HepG2 (cell line): ENCODE measurements around the gene CRYBA1. TPM values are rescaled to one million over a fixed set of nuclear protein-coding genes. Genes with fewer than 3 reads are reported as not detected.

ENCODE experiments used
- CENPX ChIP-seq: sonication (generic); formaldehyde crosslinking; IDR thresholded peaks from 2 replicates; pipeline ENCODE4 v1.9.0; 2021; ENCODE audit warnings: mild to moderate bottlenecking, missing genetic modification reagents, moderate library complexity
- DMAP1 ChIP-seq: IDR thresholded peaks from 2 replicates; pipeline ENCODE4 v1.6.1; 2016
- EED ChIP-seq: sonication (generic); formaldehyde crosslinking; IDR thresholded peaks from 2 replicates; pipeline ENCODE4 v1.5.0; 2020; ENCODE audit warnings: mild to moderate bottlenecking, missing genetic modification reagents
- GABPA ChIP-seq, 2 experiments: IDR thresholded peaks; 2 replicates each; pipeline ENCODE4 v1.6.1; 2011 to 2016; ENCODE audit warnings: low read depth in 2 of 2, low read length in 1 of 2, missing biosample characterization in 1 of 2, missing genetic modification characterization in 1 of 2
- HNF4G ChIP-seq, 2 experiments: sonication (generic) in 1 of 2; formaldehyde crosslinking in 1 of 2; IDR thresholded peaks; 2 replicates each; pipeline versions ENCODE4 v1.4.0 to v1.6.1; 2011 to 2020; ENCODE audit warnings: borderline replicate concordance in 2 of 2, low read depth in 2 of 2, mild to moderate bottlenecking in 2 of 2, low read length in 1 of 2, missing genetic modification reagents in 1 of 2, moderate library complexity in 1 of 2
- MED1 ChIP-seq: sonication (generic); formaldehyde crosslinking; IDR thresholded peaks from 2 replicates; pipeline ENCODE4 v1.4.0; 2020; ENCODE audit warnings: missing genetic modification reagents
- MTA3 ChIP-seq: sonication (generic); formaldehyde crosslinking; IDR thresholded peaks from 2 replicates; pipeline ENCODE4 v1.4.0; 2020; ENCODE audit warnings: missing genetic modification reagents
- NAIF1 ChIP-seq: sonication (generic); formaldehyde crosslinking; IDR thresholded peaks from 2 replicates; pipeline ENCODE4 v1.5.0; 2020; ENCODE audit warnings: mild to moderate bottlenecking, missing genetic modification reagents, borderline replicate concordance
- POLR2A ChIP-seq, 2 experiments: IDR thresholded peaks; 2 replicates each; pipeline ENCODE4 v1.6.1; 2011; ENCODE audit warnings: low read depth in 2 of 2, low read length in 2 of 2, mild to moderate bottlenecking in 1 of 2, moderate library complexity in 1 of 2; ENCODE audit not compliant: insufficient read depth in 1 of 2
- RBM39 ChIP-seq: fragments of 200-400 bp; formaldehyde crosslinking; IDR thresholded peaks from one replicate; pipeline ENCODE4 v1.6.1; 2018; ENCODE audit warnings: antibody characterized with exemption, mild to moderate bottlenecking, low read depth, low read length; ENCODE audit not compliant: poor library complexity, severe bottlenecking
- RFX3 ChIP-seq: IDR thresholded peaks from 2 replicates; pipeline ENCODE4 v1.6.1; 2016; ENCODE audit warnings: missing biosample characterization, missing genetic modification reagents
- THYN1 ChIP-seq: sonication (generic); formaldehyde crosslinking; IDR thresholded peaks from 2 replicates; pipeline ENCODE4 v1.8.1; 2023; ENCODE audit warnings: low read depth, mild to moderate bottlenecking, moderate library complexity, missing genetic modification reagents, borderline replicate concordance
- ZNF230 ChIP-seq: sonication (generic); formaldehyde crosslinking; IDR thresholded peaks from 2 replicates; pipeline ENCODE4 v1.4.0; 2020; ENCODE audit warnings: mild to moderate bottlenecking, missing genetic modification reagents
- ZNF263 ChIP-seq: sonication (generic); formaldehyde crosslinking; IDR thresholded peaks from 2 replicates; pipeline ENCODE4 v1.4.0; 2020; ENCODE audit warnings: missing genetic modification reagents
- ZNF33B ChIP-seq: sonication (generic); formaldehyde crosslinking; IDR thresholded peaks from 2 replicates; pipeline ENCODE4 v1.5.1; 2020; ENCODE audit warnings: mild to moderate bottlenecking, missing genetic modification reagents
- ZNF598 ChIP-seq: sonication (generic); formaldehyde crosslinking; IDR thresholded peaks from 2 replicates; pipeline ENCODE4 v1.5.1; 2020; ENCODE audit warnings: mild to moderate bottlenecking, missing genetic modification reagents, borderline replicate concordance
- ZNF670 ChIP-seq: sonication (generic); formaldehyde crosslinking; IDR thresholded peaks from 2 replicates; pipeline ENCODE4 v1.8.0; 2022; ENCODE audit warnings: mild to moderate bottlenecking, missing genetic modification reagents, borderline replicate concordance
- ZSCAN20 ChIP-seq: sonication (generic); formaldehyde crosslinking; IDR thresholded peaks from 2 replicates; pipeline ENCODE4 v1.4.0; 2020; ENCODE audit warnings: missing genetic modification reagents, mild to moderate bottlenecking, borderline replicate concordance
- polyA plus RNA-seq, 8 experiments: library from polyadenylated mRNA; depleted of rRNA in 3 of 8; stranded (reverse) in 7 of 8; unstranded in 1 of 8; fragments of >200 nt; fragmentation: Illumina TruSeq in 4 of 8; extraction: Trizol in 4 of 8; gene quantifications; 2 replicates each; pipeline versions ENCODE4 v1.2.1 to v1.2.3, GENCODE V29; 2011 to 2016; ENCODE audit warnings: low read depth in 4 of 8, missing spikeins in 1 of 8, mixed read lengths in 1 of 8; ENCODE audit not compliant: insufficient read depth in 1 of 8
- total RNA-seq, 5 experiments: library from RNA; depleted of rRNA; stranded (reverse); fragments of >200 nt; fragmentation: Illumina TruSeq; extraction: Trizol; gene quantifications; 2 replicates each; pipeline ENCODE4 v1.2.3, GENCODE V29; 2016; ENCODE audit warnings: low read depth in 1 of 5
- TF ChIP-seq, protein P1 (sequence below): sonication (generic); formaldehyde crosslinking; IDR thresholded peaks from 2 replicates; pipeline ENCODE4 v1.8.0; 2022; ENCODE audit warnings: mild to moderate bottlenecking, missing genetic modification reagents
- TF ChIP-seq, protein P2 (sequence below): IDR thresholded peaks from 2 replicates; pipeline ENCODE4 v1.6.1; 2016; ENCODE audit warnings: mild to moderate bottlenecking, missing biosample characterization, missing genetic modification reagents
- TF ChIP-seq, protein P3 (sequence below), 2 experiments: sonication (generic) in 1 of 2; formaldehyde crosslinking in 1 of 2; IDR thresholded peaks; 2 replicates each; pipeline versions ENCODE4 v1.4.0 to v1.6.1; 2018 to 2020; ENCODE audit warnings: missing genetic modification reagents in 2 of 2, borderline replicate concordance in 1 of 2, low read depth in 1 of 2, mild to moderate bottlenecking in 1 of 2, missing biosample characterization in 1 of 2
- TF ChIP-seq, protein P4 (sequence below): sonication (generic); formaldehyde crosslinking; IDR thresholded peaks from 2 replicates; pipeline ENCODE4 v1.4.0; 2020; ENCODE audit warnings: missing genetic modification reagents
- TF ChIP-seq, protein P5 (sequence below): IDR thresholded peaks from 2 replicates; pipeline ENCODE4 v1.6.1; 2016; ENCODE audit warnings: missing compliant biosample characterization, missing genetic modification reagents, borderline replicate concordance

CRYBA1 gene
- total and polyA plus RNA-seq, 2 of the 13 experiments (the other 11 are each of a cell fraction or from before 2014, with no cell fraction given) = not detected

DNA sequence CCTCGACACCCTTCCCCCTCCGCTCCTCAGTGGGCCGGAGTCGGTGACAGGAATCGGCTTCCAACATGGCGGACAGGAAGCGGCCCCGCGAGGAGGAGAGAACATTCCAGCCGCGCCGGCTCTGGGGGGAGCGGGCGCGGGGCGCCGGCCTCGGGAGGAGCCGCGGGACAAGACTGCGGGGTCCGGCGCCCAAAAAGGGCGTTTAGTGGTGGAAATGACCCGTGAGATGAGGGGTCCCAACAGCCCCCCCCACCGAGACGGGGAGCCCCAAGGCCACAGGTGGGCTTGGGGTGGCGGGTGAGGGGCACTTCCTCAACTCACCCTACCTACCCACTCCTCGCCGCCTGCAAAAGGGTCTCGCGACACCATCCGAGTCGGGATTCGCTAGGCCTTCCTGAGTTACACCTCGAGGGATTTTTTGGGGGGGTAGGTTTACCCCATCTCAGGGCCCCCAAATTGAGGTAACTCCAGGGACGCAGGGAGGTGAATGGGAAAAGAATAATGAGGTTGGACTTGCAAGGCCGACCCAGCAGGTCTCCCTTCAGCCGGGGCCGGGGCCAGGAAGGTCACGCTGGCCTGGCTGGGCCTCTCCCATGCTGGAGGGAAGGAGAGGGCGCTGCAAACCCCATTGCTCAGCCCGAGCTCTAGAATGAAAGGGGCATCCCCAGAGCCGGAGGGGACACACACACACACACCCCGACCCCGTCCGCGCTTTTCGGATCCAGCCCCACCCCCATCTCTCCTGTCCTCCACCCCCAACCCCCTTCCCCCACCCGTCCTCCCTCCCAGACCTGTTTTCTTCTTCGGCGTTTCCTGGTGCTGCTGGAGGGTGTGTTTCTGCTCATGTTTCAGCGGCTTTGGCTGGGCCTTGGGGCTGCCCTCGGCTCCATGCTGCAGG lies 46.6 kb downstream of the CRYBA1 start (continued):
- TF ChIP-seq, protein P1, sequence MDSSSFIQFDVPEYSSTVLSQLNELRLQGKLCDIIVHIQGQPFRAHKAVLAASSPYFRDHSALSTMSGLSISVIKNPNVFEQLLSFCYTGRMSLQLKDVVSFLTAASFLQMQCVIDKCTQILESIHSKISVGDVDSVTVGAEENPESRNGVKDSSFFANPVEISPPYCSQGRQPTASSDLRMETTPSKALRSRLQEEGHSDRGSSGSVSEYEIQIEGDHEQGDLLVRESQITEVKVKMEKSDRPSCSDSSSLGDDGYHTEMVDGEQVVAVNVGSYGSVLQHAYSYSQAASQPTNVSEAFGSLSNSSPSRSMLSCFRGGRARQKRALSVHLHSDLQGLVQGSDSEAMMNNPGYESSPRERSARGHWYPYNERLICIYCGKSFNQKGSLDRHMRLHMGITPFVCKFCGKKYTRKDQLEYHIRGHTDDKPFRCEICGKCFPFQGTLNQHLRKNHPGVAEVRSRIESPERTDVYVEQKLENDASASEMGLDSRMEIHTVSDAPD (CRISPR knock-in tag) = no peak
- no peak for TF ChIP-seq ZNF263
- TF ChIP-seq NAIF1 (CRISPR knock-in tag) = no peak
- TF ChIP-seq GABPA (IDR thresholded peaks at IDR 0.05; ENCODE audit: low read depth, low read length) = no peak
- 0 out of 2 replicates have a peak, but pooled peaks have one; percentile 27 for TF ChIP-seq GABPA (CRISPR knock-in tag; IDR thresholded peaks at IDR 0.05; ENCODE audit: low read depth)
- peak; percentile 51; the same call in 1 of the 2 replicates for TF ChIP-seq DMAP1 (CRISPR knock-in tag)
- no peak for TF ChIP-seq THYN1 (CRISPR knock-in tag)
- 0 out of 2 replicates have a peak, but pooled peaks have one; percentile 54 for TF ChIP-seq ZNF670 (CRISPR knock-in tag)
- TF ChIP-seq POLR2A (IDR thresholded peaks at IDR 0.05; ENCODE audit: insufficient read depth in 1 of 2, low read depth in 2 of 2, low read length in 2 of 2) = no peak
- TF ChIP-seq ZNF598 (CRISPR knock-in tag) = no peak
- TF ChIP-seq, protein P2, sequence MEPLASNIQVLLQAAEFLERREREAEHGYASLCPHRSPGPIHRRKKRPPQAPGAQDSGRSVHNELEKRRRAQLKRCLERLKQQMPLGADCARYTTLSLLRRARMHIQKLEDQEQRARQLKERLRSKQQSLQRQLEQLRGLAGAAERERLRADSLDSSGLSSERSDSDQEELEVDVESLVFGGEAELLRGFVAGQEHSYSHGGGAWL (CRISPR knock-in tag) = 0 out of 2 replicates have a peak, but pooled peaks have one; percentile 37
- no peak for TF ChIP-seq ZNF230 (CRISPR knock-in tag)
- peak; percentile 69; the same call in 1 of the 2 replicates for TF ChIP-seq ZSCAN20 (CRISPR knock-in tag)
- no peak for TF ChIP-seq EED (CRISPR knock-in tag)
- TF ChIP-seq RFX3 (CRISPR knock-in tag) = no peak
- no peak for TF ChIP-seq MED1 (CRISPR knock-in tag)
- TF ChIP-seq MTA3 (CRISPR knock-in tag) = no peak
- TF ChIP-seq, protein P3, sequence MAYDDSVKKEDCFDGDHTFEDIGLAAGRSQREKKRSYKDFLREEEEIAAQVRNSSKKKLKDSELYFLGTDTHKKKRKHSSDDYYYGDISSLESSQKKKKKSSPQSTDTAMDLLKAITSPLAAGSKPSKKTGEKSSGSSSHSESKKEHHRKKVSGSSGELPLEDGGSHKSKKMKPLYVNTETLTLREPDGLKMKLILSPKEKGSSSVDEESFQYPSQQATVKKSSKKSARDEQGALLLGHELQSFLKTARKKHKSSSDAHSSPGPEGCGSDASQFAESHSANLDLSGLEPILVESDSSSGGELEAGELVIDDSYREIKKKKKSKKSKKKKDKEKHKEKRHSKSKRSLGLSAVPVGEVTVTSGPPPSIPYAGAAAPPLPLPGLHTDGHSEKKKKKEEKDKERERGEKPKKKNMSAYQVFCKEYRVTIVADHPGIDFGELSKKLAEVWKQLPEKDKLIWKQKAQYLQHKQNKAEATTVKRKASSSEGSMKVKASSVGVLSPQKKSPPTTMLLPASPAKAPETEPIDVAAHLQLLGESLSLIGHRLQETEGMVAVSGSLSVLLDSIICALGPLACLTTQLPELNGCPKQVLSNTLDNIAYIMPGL (CRISPR knock-in tag; IDR thresholded peaks at IDR 0.05; ENCODE audit: borderline replicate concordance in 1 of 2, low read depth in 1 of 2) = peak in 1 of 2 experiments; percentile 46; a peak in 1 of 4 replicates
- TF ChIP-seq HNF4G (IDR thresholded peaks at IDR 0.05; ENCODE audit: borderline replicate concordance, low read depth, low read length) = no peak
- TF ChIP-seq HNF4G (CRISPR knock-in tag; IDR thresholded peaks at IDR 0.05; ENCODE audit: borderline replicate concordance, low read depth) = no peak
- TF ChIP-seq ZNF33B = no peak
- TF ChIP-seq, protein P4, sequence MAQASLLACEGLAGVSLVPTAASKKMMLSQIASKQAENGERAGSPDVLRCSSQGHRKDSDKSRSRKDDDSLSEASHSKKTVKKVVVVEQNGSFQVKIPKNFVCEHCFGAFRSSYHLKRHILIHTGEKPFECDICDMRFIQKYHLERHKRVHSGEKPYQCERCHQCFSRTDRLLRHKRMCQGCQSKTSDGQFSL (CRISPR knock-in tag) = peak; percentile 90
- TF ChIP-seq CENPX (CRISPR knock-in tag) = no peak
- peak; percentile 81 for TF ChIP-seq RBM39
- TF ChIP-seq, protein P5, sequence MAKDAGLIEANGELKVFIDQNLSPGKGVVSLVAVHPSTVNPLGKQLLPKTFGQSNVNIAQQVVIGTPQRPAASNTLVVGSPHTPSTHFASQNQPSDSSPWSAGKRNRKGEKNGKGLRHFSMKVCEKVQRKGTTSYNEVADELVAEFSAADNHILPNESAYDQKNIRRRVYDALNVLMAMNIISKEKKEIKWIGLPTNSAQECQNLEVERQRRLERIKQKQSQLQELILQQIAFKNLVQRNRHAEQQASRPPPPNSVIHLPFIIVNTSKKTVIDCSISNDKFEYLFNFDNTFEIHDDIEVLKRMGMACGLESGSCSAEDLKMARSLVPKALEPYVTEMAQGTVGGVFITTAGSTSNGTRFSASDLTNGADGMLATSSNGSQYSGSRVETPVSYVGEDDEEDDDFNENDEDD (CRISPR knock-in tag) = no peak
